HL-60/S4 treated with retinoic acid at 250 ng/mL for 4 days and 3 days (cell line): ENCODE measurements around the gene GPR161.

Source experiments
- in situ Hi-C: fragments of 300-500 bp; cut with MboI; formaldehyde crosslinking; loops from 2 replicates; pipeline ENCODE4 v1.7.0; 2022; ENCODE audit warnings: low sequenced_read_pairs

GPR161 gene

DNA sequence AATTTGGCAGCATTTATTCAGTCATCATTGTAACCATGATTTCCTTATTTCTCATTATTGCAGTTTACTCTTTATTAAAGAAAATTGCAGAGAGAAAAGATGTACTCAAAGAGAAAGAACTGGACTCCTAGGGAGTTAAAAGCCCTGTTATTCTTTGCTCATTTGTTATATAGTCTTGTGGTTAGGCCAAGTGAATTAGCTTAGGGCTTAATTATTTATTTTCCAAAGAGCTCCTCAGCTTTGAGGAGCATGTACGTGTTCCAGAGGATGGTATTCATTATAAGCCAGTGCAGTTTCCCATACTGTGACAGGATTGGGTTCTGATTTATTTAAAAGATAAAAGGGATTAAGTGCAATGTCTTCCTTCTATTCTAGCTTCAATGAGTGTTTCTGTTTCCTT lies 86.4 kb downstream of the GPR161 start:
- in situ Hi-C loops, result no loop called here

DNA sequence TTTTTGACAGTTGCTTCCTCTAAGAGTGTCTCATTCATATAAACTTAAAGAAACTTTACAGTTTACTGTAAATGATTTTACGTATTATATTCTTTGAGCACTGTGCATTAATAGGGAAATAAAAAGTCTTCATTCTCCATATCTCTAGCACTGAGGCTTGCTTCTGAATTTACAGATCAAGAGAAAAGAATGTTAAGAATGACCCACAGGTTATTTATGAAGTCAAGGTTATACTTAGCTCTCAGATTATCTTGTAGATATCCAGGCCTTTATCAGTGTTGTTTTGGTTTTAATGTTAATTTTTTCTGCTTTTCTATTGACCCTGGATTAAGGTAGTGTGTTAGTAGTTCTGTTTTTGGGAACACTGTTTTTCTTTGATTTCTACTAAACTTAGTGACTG lies 91.4 kb downstream of the GPR161 start:
- in situ Hi-C loops, result no loop called here

DNA sequence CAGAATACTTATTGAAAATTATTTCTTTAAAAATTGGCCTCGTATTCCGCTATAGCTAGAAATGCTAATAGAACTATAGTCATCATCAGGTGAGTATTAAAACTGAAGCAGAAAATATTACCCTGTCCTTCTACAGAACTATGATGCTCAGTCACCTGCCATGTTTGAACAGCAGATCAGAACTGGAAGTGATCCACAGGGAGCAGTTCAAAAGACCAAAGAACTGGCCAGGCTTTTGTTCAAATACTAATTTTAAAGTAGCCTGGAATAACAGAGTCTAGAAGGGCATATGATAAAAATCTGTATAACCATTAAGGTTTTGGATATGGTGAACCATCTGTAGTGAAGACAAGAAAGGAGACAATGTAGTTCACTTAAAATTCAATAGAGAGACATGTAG lies 94.4 kb downstream of the GPR161 start:
- in situ Hi-C loops, result no loop called here

DNA sequence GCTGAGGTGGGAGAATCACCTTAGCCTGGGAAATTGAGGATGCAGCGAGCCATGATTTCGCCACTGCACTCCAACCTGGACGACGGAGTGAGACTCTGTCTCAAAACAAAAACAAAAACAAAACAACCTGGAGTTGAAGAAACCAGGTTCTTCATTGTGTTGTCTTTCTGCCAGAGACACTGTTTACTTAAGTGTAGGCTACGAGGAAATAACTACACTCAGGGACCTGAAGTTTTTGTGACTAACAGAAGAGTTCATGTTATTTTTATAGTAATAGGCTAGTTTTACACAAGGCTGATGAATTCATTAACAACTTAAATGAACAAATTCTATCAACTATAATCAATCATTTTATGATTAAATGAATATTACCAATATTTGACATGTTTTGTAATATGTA lies 101.4 kb downstream of the GPR161 start:
- in situ Hi-C loops, result no loop called here

DNA sequence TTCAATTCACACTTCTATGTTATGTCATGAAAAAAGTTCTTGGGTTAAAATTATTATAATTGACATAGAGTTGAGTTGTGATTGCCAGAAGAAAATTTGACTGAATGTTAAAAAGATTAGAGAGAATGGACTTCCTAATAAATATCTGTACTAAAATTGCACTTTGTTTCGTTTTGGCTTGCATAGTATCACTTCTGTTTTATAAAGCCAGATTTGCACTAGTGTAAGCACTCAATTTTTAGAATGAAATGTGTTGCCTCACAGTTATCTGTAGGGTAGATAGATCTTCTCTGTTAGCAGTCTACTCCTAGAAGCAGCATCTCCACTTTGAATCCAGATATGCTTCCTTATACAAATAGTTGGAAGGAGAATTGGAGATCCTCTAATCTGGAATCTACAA lies 104.7 kb downstream of the GPR161 start:
- in situ Hi-C loops, result no loop called here

DNA sequence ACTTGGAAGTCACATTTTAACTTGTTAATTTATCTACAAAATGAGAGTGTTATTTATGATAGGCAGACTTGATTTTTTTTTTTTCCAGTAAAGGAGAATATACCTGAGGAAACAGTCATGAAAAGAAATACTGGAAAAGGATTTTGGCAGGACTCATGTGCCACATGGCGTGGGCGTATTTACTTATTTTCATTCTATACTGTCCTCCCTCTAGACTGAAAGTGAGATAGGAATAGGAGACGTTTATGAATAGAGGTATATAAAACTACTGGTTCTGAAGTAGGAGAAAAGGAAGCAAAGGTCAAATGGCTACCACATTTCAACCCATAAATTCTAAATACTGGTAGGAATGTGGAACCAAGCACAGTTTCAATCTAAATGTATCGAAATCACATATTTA lies 105.1 kb downstream of the GPR161 start:
- in situ Hi-C loops, result no loop called here

DNA sequence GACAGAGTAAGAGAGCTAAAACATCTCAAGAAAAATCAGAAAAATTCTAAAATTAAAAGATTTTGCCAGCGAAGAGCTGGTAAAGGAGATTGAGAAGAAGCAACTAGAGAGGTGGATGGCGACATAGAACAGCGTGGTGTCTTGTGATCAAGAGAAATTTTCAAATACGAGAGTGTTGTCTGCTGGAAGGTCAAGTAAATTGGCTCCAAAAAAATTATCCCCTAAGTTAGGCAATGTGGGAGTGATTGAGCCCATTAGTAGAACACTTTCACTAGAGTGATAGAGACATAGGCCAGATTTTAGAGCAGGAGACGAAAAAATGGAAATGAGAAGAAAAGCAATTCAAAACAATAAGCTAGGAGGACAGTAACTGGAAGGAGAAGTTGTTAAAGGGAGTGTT lies 105.5 kb downstream of the GPR161 start:
- in situ Hi-C loops, result no loop called here
